ENCODE measurements around the gene GNAS-AS1.

The GNAS-AS1 gene

GRCh38 chr20:58884966-58885365 lies 34.3 kb upstream of the GNAS-AS1 start:
- no peak for DNase-seq (ENCODE audit: low read depth)

DNA sequence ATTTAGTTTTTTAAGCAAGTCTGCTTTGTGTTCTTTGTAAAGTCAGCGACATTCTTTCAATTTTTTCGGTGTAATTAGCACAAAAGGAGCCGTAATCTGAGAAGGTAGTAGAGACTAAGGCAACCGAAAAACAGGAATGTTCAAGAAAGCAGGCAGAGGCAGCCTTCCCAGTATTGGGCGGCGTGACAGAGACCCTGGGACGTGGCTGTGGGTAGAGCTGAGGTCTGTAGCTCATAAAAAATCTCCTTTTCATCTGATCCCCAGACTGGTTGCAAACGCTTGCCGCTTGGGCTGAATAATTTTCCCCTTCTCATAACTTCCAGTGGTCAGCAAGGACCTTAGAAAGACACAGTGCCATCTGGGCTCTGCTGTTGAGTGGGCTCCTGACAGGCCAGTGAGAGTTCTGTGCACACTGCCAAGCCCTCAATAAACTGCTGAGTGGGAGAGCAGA lies 32.6 kb upstream of the GNAS-AS1 start:
- no peak for DNase-seq (ENCODE audit: low read depth)

DNA sequence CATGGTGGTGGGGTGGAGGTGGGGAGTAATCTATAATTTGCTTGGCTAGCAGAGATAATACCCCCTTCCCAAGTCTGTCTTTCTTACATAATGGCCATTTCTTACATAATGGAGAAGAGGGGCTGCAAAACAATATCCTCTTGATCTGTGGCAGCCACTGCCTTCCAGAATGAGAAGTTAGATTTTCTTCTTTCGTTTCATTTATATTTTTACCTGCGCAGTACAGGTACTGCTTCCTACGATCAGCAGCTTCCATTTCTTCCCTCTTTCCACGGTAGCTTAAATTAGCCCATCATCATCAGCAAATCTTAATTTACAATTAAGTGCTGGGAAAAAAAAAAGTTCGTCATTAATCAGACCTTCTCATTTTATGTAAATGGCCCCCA lies 32.0 kb upstream of the GNAS-AS1 start:
- no peak for DNase-seq (ENCODE audit: low read depth)

DNA sequence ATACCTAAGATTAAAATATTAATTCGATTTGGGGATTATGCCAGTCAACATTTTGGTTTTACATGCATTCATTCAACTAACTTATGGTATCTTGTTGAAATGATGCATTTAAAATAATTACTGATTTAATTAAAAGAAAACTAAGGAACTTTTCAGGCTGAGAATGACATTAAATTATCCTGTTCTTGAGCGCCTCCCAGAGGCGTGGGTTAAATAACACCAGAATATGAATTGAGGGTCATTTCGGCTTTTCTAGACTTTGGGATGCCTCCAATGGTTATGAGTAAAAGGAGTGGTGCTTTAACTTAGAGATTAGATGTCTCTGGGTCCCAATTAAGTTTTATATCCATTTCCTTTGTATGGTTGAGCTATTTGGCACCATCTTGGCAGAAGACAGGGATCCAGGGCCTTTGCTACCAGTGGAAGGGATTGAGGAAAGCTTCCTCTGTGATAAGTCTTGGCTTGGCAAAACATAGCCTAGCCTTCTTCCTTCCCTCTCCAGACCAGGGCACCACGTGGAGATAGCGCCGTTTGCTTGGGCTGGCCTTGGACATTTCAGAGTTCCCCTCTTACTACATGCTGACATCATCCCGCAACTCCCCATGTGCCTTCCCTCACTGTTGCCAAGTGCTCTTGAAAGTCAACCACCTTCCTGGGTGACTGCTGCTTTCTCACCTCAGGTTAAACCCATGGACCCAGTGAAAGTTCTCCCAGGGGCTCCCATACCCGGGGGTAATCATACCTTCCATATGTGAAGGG lies 30.5 kb upstream of the GNAS-AS1 start:
- DNase-seq (ENCODE audit: low read depth): no peak

- no peak for DNase-seq (ENCODE audit: low read depth)
Observed at GRCh38 chr20:58880441-58880840, 29.7 kb upstream of the GNAS-AS1 start.

GRCh38 chr20:58878399-58878798 lies 27.7 kb upstream of the GNAS-AS1 start:
- DNase-seq (ENCODE audit: low read depth): no peak

- no peak for DNase-seq (ENCODE audit: low read depth)
Observed at GRCh38 chr20:58877976-58878360, 27.3 kb upstream of the GNAS-AS1 start.

DNA sequence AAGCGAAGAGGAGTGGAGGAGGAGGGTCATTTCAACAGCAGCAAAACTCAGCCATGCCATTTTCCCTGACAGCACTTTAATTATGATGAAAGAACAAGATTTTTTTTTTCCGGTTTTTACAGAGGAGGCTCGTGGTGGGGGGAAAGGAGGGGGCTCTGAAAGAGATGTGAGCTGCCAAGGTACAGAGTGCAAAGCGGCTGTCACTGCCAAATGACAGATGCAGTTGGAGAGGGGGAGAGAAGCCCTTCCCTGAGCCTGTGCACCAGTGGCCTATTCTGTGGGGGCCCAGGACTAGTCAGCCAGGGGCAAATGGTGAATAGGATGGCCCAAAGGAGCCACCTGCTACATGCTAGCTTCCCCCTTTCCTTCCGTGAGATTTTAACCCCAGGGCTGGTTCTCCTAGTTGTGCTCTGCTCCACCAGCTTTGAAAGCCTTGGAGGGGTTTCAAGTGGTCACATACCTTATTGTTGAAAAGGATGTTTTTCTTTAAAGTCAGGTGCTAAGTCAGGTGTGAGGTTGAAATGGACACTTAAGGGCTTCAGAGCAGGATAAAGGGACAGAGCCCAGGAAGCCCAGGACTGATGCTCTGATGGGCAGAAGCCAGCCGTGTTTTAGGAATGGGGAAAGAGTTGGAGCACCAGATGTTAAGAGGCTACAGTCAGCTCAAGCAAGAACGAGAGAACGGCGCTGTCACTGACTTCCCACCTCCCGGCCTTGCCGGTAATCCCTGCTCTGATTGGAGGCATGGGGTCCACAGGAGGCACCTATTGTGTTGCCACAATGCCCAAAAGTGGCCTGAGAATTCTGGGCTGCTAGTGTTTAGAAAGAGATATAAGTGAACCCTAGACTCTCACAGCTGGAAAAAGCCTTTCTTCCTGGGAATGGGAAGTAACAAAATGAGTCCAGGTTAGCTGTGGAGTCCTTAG lies 26.6 kb upstream of the GNAS-AS1 start:
- no peak for DNase-seq (ENCODE audit: low read depth)

DNA sequence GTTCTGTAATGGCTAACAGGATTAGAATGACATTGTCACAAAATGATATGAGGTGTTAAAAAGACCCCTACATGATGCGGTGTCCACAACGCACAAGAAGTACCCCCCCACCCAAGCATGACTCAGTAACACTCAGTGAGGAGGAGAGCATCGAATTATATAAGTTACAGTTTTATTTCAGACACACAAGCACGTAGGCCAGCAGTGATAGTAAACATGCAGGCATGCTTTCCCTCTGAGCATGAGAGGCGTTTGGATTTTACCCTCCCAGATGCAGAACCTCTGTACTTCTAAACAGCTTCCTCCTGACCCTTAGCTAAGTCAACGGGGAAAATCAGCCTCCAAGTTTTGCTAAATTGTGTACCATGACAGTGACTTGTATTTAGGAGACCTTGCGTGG lies 25.7 kb upstream of the GNAS-AS1 start:
- DNase-seq (ENCODE audit: low read depth): no peak

- DNase-seq (ENCODE audit: low read depth): no peak
Observed at GRCh38 chr20:58875541-58876134, 24.9 kb upstream of the GNAS-AS1 start.

- DNase-seq (ENCODE audit: low read depth): no peak
Observed at GRCh38 chr20:58875111-58875510, 24.4 kb upstream of the GNAS-AS1 start.

GRCh38 chr20:58874469-58874868 lies 23.8 kb upstream of the GNAS-AS1 start:
- no peak for DNase-seq (ENCODE audit: low read depth)

DNA sequence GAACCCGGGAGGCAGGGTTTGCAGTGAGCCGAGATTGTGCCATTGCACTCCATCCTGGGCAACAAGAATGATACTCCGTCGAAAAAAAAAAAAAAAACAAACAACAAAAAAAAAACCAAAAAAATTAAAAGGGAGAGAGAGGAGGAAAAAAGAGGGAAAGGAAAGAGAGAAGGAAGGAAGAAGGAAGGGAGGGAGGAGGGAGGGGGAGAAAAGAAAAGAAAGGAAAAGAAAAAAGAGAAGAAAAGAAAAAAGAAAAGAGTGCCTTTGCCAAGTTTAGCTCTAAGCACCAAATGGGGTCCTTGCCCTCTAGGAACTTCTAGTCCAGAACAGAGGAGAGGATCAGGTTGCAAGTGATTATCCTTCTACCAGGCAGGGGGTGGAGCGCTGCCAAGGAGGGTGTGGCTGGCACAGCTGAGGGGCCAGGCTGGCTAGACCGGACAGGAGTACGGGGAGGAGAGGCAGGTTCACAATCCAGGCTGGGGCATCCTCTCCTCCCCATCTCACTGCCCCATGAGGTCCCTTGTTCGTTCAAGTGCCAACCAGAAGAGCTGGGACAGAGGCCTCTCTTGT lies 20.9 kb upstream of the GNAS-AS1 start:
- DNase-seq (ENCODE audit: low read depth): no peak

GRCh38 chr20:58870293-58871014 lies 19.8 kb upstream of the GNAS-AS1 start:
- DNase-seq (ENCODE audit: low read depth): no peak

DNA sequence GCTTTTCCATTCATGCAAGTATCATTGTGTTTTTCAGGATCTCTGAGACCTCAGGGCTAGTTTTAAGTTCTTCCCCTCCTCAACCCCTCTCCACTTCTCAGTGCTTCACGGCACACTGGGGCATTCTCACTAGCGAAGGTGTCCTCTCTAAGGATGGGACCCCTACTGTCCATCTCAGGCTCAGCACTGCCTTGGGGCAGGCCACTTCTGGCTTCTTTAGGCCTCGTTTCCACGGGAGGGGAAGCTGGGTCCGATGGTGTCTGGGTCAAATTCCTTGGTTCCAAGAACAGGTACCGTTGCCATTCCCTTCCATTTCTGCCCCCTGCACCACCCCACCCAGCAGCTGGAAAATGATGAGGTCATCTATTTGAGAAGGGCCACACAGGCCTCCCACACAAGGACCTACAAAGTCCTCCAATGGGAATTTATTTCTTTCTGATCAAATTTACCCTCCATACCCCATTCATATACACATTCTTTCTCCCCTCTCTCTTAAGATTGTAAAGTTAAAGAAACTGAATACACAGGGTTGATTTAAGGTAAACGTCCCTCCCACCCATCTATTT lies 19.0 kb upstream of the GNAS-AS1 start:
- DNase-seq (ENCODE audit: low read depth): no peak

- DNase-seq (ENCODE audit: low read depth): no peak
Observed at GRCh38 chr20:58868795-58869194, 18.1 kb upstream of the GNAS-AS1 start.

DNA sequence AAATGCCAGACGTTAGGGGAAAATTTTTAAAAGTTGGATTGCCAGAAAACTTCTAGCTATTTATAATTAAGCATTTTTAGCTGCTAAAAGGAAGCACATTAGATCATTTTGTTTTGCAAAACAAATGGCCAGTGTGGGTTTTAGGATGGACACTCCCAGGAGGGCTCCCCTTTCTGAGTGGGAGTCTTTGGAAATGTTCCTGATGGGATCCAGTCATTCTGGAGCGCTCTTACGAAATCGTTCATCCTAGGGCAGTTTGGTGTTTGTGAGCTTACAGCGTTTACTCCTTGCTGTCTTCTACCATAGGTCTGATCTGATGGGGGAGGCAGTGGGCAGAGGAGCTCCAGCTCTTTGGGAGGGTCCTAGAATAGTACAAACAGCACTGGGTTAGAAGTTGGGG lies 16.5 kb upstream of the GNAS-AS1 start:
- DNase-seq (ENCODE audit: low read depth): no peak

GRCh38 chr20:58865843-58866242 lies 15.1 kb upstream of the GNAS-AS1 start:
- DNase-seq (ENCODE audit: low read depth): no peak

DNA sequence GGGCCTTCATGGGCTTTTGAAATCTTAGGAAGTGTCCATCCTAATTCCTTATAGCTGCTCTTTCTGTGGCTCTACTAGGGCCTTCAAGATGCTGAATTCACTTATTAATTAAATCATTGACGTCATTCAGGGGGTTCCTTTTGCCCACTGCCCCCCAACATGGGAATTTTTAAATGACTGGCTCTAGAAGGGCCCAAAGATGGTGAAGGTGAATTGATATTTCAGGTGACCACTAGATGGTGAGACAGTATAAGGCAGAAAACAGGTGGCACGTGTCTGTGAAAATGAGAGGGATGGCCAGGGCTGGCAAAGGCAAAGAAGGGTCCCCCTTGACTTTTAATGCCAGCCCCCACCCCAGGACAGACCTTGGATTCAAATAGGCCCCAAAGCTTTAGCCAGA lies 13.6 kb upstream of the GNAS-AS1 start:
- no peak for DNase-seq (ENCODE audit: low read depth)

DNA sequence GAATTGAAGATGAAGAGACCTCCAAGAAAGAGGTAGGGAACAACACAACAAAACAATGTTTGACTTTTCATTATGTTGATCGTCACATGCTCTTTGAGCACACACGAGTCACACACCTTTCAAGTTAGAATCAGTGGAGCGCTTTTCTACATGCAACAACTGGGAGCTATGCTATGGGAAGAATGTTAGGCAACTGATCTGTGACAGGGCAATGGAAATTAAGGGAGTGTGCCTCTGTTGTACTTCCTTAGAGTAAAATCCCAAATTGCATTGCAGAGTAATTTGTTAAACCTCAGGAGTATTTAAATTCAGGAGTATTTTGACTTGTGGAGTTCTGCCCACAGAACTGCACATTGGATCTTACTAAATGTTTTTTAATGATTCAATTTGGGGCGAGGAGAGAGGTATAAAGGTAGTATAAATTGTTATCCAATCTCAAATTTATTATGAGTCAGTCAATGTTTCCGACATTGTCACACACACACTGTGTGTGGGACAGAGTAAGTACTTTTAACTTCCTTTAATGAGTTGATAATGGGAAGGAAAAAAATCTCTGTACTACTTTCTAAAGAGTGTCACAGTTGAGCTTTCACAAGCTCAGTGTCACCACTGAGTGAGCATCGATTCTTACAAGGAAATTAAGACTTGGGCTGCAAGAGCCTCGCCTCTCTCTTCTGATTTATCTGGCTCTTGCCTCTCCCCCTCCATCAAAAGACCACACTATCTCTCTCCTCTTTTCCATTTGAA lies 12.5 kb upstream of the GNAS-AS1 start:
- DNase-seq (ENCODE audit: low read depth): no peak

Measured in stimulated activated CD8-positive, alpha-beta memory T cell treated with anti-CD3 and anti-CD28 coated beads, Interleukin-15, amount 100 ng/mL, for 24 hours (primary cell).